HepG2 (cell line): ENCODE measurements around the gene SPATA25. TPM values are rescaled to one million over a fixed set of nuclear protein-coding genes. Genes with fewer than 3 reads are reported as not detected.
A peak's percentile ranks its signal among the peaks of the same experiment; 100 is the strongest.

Experiments
- CREB3 ChIP-seq: sonication (generic); formaldehyde crosslinking; IDR thresholded peaks from 2 replicates; pipeline ENCODE4 v1.5.0; 2020; ENCODE audit warnings: missing genetic modification reagents
- MBD4 ChIP-seq: IDR thresholded peaks from 2 replicates; pipeline ENCODE4 v1.6.1; 2012; ENCODE audit warnings: low read length, inconsistent platforms, borderline replicate concordance
- MTF1 ChIP-seq: sonication (generic); formaldehyde crosslinking; IDR thresholded peaks from 2 replicates; pipeline ENCODE4 v1.5.0; 2020; ENCODE audit warnings: missing genetic modification reagents
- NONO ChIP-seq, 2 experiments: fragments of 450-650 bp in 1 of 2; sonication (generic) in 1 of 2; formaldehyde crosslinking in 1 of 2; IDR thresholded peaks in 1 of 2; conservative IDR thresholded peaks in 1 of 2; 2 replicates each; pipeline versions ENCODE4 v1.6.1 to v1.8.0; 2017 to 2022; ENCODE audit warnings: mild to moderate bottlenecking in 1 of 2, missing genetic modification reagents in 1 of 2, moderate library complexity in 1 of 2
- SP140L ChIP-seq: sonication (generic); formaldehyde crosslinking; IDR thresholded peaks from 2 replicates; pipeline ENCODE4 v1.4.0; 2020; ENCODE audit warnings: missing genetic modification reagents, borderline replicate concordance
- TBX2 ChIP-seq: sonication (generic); formaldehyde crosslinking; IDR thresholded peaks from 2 replicates; pipeline ENCODE4 v1.5.0; 2020; ENCODE audit warnings: missing genetic modification reagents, mild to moderate bottlenecking, borderline replicate concordance
- UBTF ChIP-seq: sonication (generic); formaldehyde crosslinking; IDR thresholded peaks from 2 replicates; pipeline ENCODE4 v1.4.0; 2020; ENCODE audit warnings: mild to moderate bottlenecking, missing genetic modification reagents
- ZBTB14 ChIP-seq: sonication (generic); formaldehyde crosslinking; IDR thresholded peaks from 2 replicates; pipeline ENCODE4 v1.4.0; 2020; ENCODE audit warnings: missing genetic modification reagents
- ZNF235 ChIP-seq: sonication (generic); formaldehyde crosslinking; IDR thresholded peaks from 2 replicates; pipeline ENCODE4 v1.8.1; 2023; ENCODE audit warnings: mild to moderate bottlenecking, missing genetic modification reagents, borderline replicate concordance
- ZNF264 ChIP-seq: sonication (generic); formaldehyde crosslinking; IDR thresholded peaks from 2 replicates; pipeline ENCODE4 v1.4.0; 2020; ENCODE audit warnings: missing genetic modification reagents
- ZNF549 ChIP-seq: sonication (generic); formaldehyde crosslinking; IDR thresholded peaks from 2 replicates; pipeline ENCODE4 v1.5.0; 2020; ENCODE audit warnings: missing genetic modification reagents
- ZNF589 ChIP-seq: sonication (generic); formaldehyde crosslinking; conservative IDR thresholded peaks from 2 replicates; pipeline ENCODE4 v1.8.0; 2022; ENCODE audit warnings: mild to moderate bottlenecking, moderate library complexity, missing genetic modification reagents
- ZNF691 ChIP-seq: sonication (generic); formaldehyde crosslinking; IDR thresholded peaks from 2 replicates; pipeline ENCODE4 v1.4.0; 2020; ENCODE audit warnings: missing genetic modification reagents, low read depth, mild to moderate bottlenecking, borderline replicate concordance
- ZNF766 ChIP-seq: sonication (generic); formaldehyde crosslinking; IDR thresholded peaks from 2 replicates; pipeline ENCODE4 v1.5.0; 2020; ENCODE audit warnings: missing genetic modification reagents, borderline replicate concordance
- ZNF775 ChIP-seq: sonication (generic); formaldehyde crosslinking; IDR thresholded peaks from 2 replicates; pipeline ENCODE4 v1.4.0; 2020; ENCODE audit warnings: missing genetic modification reagents, mild to moderate bottlenecking, moderate library complexity, borderline replicate concordance
- polyA plus RNA-seq, 8 experiments: library from polyadenylated mRNA; depleted of rRNA in 3 of 8; stranded (reverse) in 7 of 8; unstranded in 1 of 8; fragments of >200 nt; fragmentation: Illumina TruSeq in 4 of 8; extraction: Trizol in 4 of 8; gene quantifications; 2 replicates each; pipeline versions ENCODE4 v1.2.1 to v1.2.3, GENCODE V29; 2011 to 2016; ENCODE audit warnings: low read depth in 4 of 8, missing spikeins in 1 of 8, mixed read lengths in 1 of 8; ENCODE audit not compliant: insufficient read depth in 1 of 8
- total RNA-seq, 5 experiments: library from RNA; depleted of rRNA; stranded (reverse); fragments of >200 nt; fragmentation: Illumina TruSeq; extraction: Trizol; gene quantifications; 2 replicates each; pipeline ENCODE4 v1.2.3, GENCODE V29; 2016; ENCODE audit warnings: low read depth in 1 of 5
- TF ChIP-seq, protein P1 (sequence below): sonication (generic); formaldehyde crosslinking; IDR thresholded peaks from 2 replicates; pipeline ENCODE4 v1.5.0; 2020; ENCODE audit warnings: mild to moderate bottlenecking, missing genetic modification reagents

The SPATA25 gene
- total and polyA plus RNA-seq, 2 of the 13 experiments (the other 11 are each of a cell fraction or from before 2014, with no cell fraction given) = 4.8 to 7.6 TPM

DNA sequence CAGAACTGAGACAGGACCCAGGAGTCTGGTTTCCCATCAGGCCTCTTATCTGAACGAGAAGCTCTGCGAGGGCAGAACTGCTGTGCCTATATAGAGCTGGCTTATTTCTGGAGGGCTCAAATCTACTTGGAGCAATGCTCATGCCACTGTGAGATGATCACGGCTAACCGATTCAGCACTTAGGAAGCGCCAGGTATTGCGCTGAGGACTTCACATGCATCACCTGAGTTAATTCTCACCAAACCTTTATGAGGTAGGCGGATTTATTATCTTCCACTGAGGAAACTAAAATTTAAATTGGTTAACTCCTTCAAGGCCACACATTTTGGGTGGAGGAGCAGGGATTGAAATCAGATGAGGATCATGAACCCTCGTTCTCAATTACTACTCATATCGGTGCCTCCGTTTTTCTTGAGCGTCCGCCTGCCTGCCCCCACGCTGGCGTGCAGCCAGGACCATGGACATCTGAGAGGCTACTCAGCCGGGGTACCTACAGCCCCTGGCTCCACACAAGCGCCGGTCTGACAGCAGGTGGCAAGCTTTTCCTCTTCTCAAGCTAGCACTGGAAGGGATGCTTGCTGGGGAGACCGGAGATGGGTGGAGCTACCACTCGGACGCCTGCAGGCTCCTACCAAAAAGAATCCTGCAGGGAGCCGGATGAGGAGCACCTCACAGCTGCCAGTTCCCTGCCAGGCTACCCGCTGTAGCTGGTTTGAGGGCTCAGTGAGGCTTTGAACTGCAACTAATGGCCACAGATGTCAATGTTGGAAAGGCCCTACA, 46.0 kb upstream of the SPATA25 start (continued):
- TF ChIP-seq MBD4 (no peak), MTF1 (CRISPR knock-in tag) (no peak), NONO (IDR thresholded peaks at IDR 0.05) (no peak), NONO (CRISPR knock-in tag; conservative IDR thresholded peaks at IDR 0.05) (peak; percentile 68; the same call in 1 of the 2 replicates), ZNF775 (CRISPR knock-in tag) (0 out of 2 replicates have a peak, but pooled peaks have one; percentile 17), ZNF549 (CRISPR knock-in tag) (no peak), TBX2 (peak; percentile 37; the same call in 1 of the 2 replicates), ZNF766 (0 out of 2 replicates have a peak, but pooled peaks have one; percentile 37), ZNF691 (peak; percentile 59; the same call in 1 of the 2 replicates), SP140L (CRISPR knock-in tag) (no peak; the same call in 1 of the 2 replicates), ZNF589 (CRISPR knock-in tag) (0 out of 2 replicates have a peak, but pooled peaks have one; percentile 56), UBTF (peak; percentile 52; the same call in 1 of the 2 replicates), CREB3 (CRISPR knock-in tag) (0 out of 2 replicates have a peak, but pooled peaks have one; percentile 71), ZBTB14 (CRISPR knock-in tag) (no peak), ZNF264 (peak; percentile 43; the same call in 1 of the 2 replicates), ZNF235 (CRISPR knock-in tag) (no peak; the same call in 1 of the 2 replicates)
- TF ChIP-seq, protein P1, sequence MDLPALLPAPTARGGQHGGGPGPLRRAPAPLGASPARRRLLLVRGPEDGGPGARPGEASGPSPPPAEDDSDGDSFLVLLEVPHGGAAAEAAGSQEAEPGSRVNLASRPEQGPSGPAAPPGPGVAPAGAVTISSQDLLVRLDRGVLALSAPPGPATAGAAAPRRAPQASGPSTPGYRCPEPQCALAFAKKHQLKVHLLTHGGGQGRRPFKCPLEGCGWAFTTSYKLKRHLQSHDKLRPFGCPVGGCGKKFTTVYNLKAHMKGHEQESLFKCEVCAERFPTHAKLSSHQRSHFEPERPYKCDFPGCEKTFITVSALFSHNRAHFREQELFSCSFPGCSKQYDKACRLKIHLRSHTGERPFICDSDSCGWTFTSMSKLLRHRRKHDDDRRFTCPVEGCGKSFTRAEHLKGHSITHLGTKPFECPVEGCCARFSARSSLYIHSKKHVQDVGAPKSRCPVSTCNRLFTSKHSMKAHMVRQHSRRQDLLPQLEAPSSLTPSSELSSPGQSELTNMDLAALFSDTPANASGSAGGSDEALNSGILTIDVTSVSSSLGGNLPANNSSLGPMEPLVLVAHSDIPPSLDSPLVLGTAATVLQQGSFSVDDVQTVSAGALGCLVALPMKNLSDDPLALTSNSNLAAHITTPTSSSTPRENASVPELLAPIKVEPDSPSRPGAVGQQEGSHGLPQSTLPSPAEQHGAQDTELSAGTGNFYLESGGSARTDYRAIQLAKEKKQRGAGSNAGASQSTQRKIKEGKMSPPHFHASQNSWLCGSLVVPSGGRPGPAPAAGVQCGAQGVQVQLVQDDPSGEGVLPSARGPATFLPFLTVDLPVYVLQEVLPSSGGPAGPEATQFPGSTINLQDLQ (CRISPR knock-in tag) = peak; percentile 72; the same call in 1 of the 2 replicates
